Coronary artery (tissue), 2 donors: ENCODE measurements around the gene KCNMA1.

ENCODE experiments used
- DNase-seq: peaks from one replicate; pipeline ENCODE4 v3.0.0-alpha.2; 2017; ENCODE audit warnings: low spot score
- H3K27ac ChIP-seq, 2 donors: fragments of 200-600 bp; sonication (generic); one replicate each; pipeline ENCODE4 v1.5.1; 2016 to 2019
- H3K4me3 ChIP-seq: fragments of 200-600 bp; sonication (generic); 2 replicates; pipeline ENCODE4 v1.5.1; 2016; ENCODE audit warnings: mild to moderate bottlenecking, moderate library complexity
- CTCF ChIP-seq: fragments of 200-600 bp; sonication (generic); IDR thresholded peaks from one replicate; pipeline ENCODE4 v1.5.1; 2019; ENCODE audit warnings: antibody characterized with exemption

KCNMA1 gene

GRCh38 chr10:77600640-77601039, 37.0 kb downstream of the KCNMA1 start:
- H3K27ac ChIP-seq = no peak overlapping the region
- no peak for DNase-seq
- TF ChIP-seq CTCF = no peak
- no peak overlapping the region for H3K4me3 ChIP-seq

- Histone ChIP-seq H3K27ac (no peak overlapping the region), H3K4me3 (no peak overlapping the region)
- DNase-seq = no peak
- no peak for TF ChIP-seq CTCF
Measured at GRCh38 chr10:77599651-77600050, 38.0 kb downstream of the KCNMA1 start.

GRCh38 chr10:77598606-77599005, 39.0 kb downstream of the KCNMA1 start:
- no peak for DNase-seq
- Histone ChIP-seq H3K27ac (peak overlapping the region in 1 of 2 donors; percentile 63), H3K4me3 (no peak overlapping the region)
- no peak for TF ChIP-seq CTCF

- no peak overlapping the region for H3K27ac ChIP-seq
- no peak for DNase-seq
- TF ChIP-seq CTCF = no peak
Measured at GRCh38 chr10:77597560-77597959, 40.0 kb downstream of the KCNMA1 start.

GRCh38 chr10:77594471-77594783, 43.2 kb downstream of the KCNMA1 start:
- no peak for DNase-seq
- H3K27ac ChIP-seq = peak overlapping the region; percentile 50 to 71
- no peak overlapping the region for H3K4me3 ChIP-seq
- TF ChIP-seq CTCF = no peak

More at GRCh38 chr10:77597560-77597959, 40.0 kb downstream of the KCNMA1 start:
- H3K4me3 ChIP-seq = no peak overlapping the region

GRCh38 chr10:77593771-77594470, 43.7 kb downstream of the KCNMA1 start:
- no peak for DNase-seq
- H3K4me3 ChIP-seq = no peak overlapping the region
- peak overlapping the region; percentile 71 to 85 for H3K27ac ChIP-seq
- no peak for TF ChIP-seq CTCF

GRCh38 chr10:77592946-77593636, 44.5 kb downstream of the KCNMA1 start:
- DNase-seq = peak; percentile 80
- H3K4me3 ChIP-seq = no peak overlapping the region

More at GRCh38 chr10:77592946-77593636, 44.5 kb downstream of the KCNMA1 start:
- TF ChIP-seq CTCF = no peak
- H3K27ac ChIP-seq = peak overlapping the region; percentile 71 to 85
